K562 (cell line): Measurements from ENCODE around the gene PNMT. TPM values are rescaled to one million over a fixed set of nuclear protein-coding genes. Genes with fewer than 3 reads are reported as not detected.

Experiments used
- ATAC-seq: fragments of 200-7000 bp; cut with Tn5 transposase; 3 replicates; pipeline ENCODE4 v1.9.1; 2020; ENCODE audit warnings: moderate library complexity
- BruUV-seq: library from RNA; stranded (reverse); fragments of 400-500 nt; replicated peaks from 2 replicates; lab custom pipeline; 2021; lab: Mats Ljungman, UMichigan
- CTCF ChIA-PET: fragments of 300-600 bp; formaldehyde crosslinking; extraction: SDS; loops from one replicate; lab custom pipeline; 2021; ENCODE audit warnings: low intra/inter-chr PET ratio; lab: Yijun Ruan, JAX
- POLR2A ChIA-PET: fragments of 300-600, 350-650 bp; sonication (Branson Sonifier 250); formaldehyde crosslinking; extraction: SDS; loops from one replicate; lab custom pipeline; 2021; ENCODE audit warnings: antibody characterized with exemption, inconsistent platforms; lab: Yijun Ruan, JAX
- DNase-seq, 4 experiments: peaks; one replicate each; pipeline versions ENCODE4 v3.0.0 to v3.0.0-alpha.2; 2011 to 2018; ENCODE audit warnings: low spot score in 3 of 4, mixed read lengths in 3 of 4; ENCODE audit errors: extremely low read depth in 1 of 4
- FAIRE-seq: peaks from 2 replicates; lab custom pipeline; 2011; peaks lifted over from hg19 to GRCh38; lab: Jason Lieb, UNC
- H2AFZ ChIP-seq: 2 replicates; pipeline ENCODE4 v1.6.0; 2011; ENCODE audit warnings: low read depth, low read length, control low read depth, inconsistent platforms
- H3K27ac ChIP-seq: fragments of 200-600 bp; 3 replicates; pipeline ENCODE4 v1.8.0; 2011; ENCODE audit warnings: low read depth, mild to moderate bottlenecking, control low read depth, inconsistent platforms, low read length, moderate library complexity, mixed read lengths; ENCODE audit errors: extremely low read depth
- H3K27me3 ChIP-seq, 2 experiments: fragments of 300-600 bp in 1 of 2; 2 replicates in 1 of 2; 3 replicates in 1 of 2; pipeline versions ENCODE4 v1.6.0 to v1.8.0; 2011; ENCODE audit warnings: inconsistent platforms in 2 of 2, low read length in 2 of 2, mild to moderate bottlenecking in 1 of 2, mixed read lengths in 1 of 2, moderate library complexity in 1 of 2; ENCODE audit not compliant: control insufficient read depth in 2 of 2, insufficient read depth in 2 of 2
- H3K36me3 ChIP-seq: fragments of 300-600 bp; 3 replicates; pipeline ENCODE4 v1.8.0; 2011; ENCODE audit warnings: mild to moderate bottlenecking, low read length, inconsistent platforms; ENCODE audit not compliant: control insufficient read depth, insufficient read depth
- H3K4me1 ChIP-seq, 2 experiments: fragments of 200-600 bp in 1 of 2; replicated peaks in 1 of 2; 2 replicates in 1 of 2; 3 replicates in 1 of 2; pipeline versions ENCODE4 v1.5.1 to v1.8.0; 2011; ENCODE audit warnings: inconsistent platforms in 2 of 2, low read length in 2 of 2, mild to moderate bottlenecking in 1 of 2, mixed read lengths in 1 of 2, moderate library complexity in 1 of 2; ENCODE audit not compliant: control insufficient read depth in 2 of 2, insufficient read depth in 2 of 2
- H3K4me2 ChIP-seq: 2 replicates; pipeline ENCODE4 v1.6.1; 2011; ENCODE audit warnings: low read length, control low read depth, inconsistent platforms, mixed read lengths; ENCODE audit not compliant: insufficient read depth
- H3K4me3 ChIP-seq: fragments of 200-600 bp; sonication (generic), shearing (Covaris generic); 2 replicates; pipeline ENCODE4 v1.5.1; 2016; ENCODE audit warnings: control low read depth, inconsistent platforms
- H3K79me2 ChIP-seq: fragments of 200-600 bp; 3 replicates; pipeline ENCODE4 v1.8.0; 2011; ENCODE audit warnings: low read length, inconsistent platforms; ENCODE audit not compliant: control insufficient read depth, insufficient read depth
- H3K9ac ChIP-seq, 2 experiments: 2 replicates each; pipeline versions ENCODE4 v1.6.0 to v1.6.1; 2011; ENCODE audit warnings: low read depth in 2 of 2, low read length in 2 of 2, control low read depth in 1 of 2, inconsistent platforms in 1 of 2, mild to moderate bottlenecking in 1 of 2, mixed read lengths in 1 of 2; ENCODE audit not compliant: insufficient read depth in 1 of 2
- H3K9me1 ChIP-seq: one replicate; pipeline ENCODE4 v1.6.0; 2011; ENCODE audit warnings: inconsistent platforms, mild to moderate bottlenecking, low read length, moderate library complexity; ENCODE audit not compliant: control insufficient read depth, insufficient read depth
- H3K9me3 ChIP-seq: replicated peaks from 2 replicates; pipeline ENCODE4 v1.5.1; 2011; ENCODE audit warnings: low read depth, low read length, inconsistent platforms; ENCODE audit not compliant: control insufficient read depth, insufficient read depth
- H4K20me1 ChIP-seq: replicated peaks from 2 replicates; pipeline ENCODE4 v1.6.1; 2011; ENCODE audit warnings: low read length, inconsistent platforms, mixed read lengths; ENCODE audit not compliant: control insufficient read depth, insufficient read depth
- BDP1 ChIP-seq: IDR thresholded peaks from 3 replicates; pipeline ENCODE4 v1.6.1; 2011; ENCODE audit not compliant: insufficient read length, insufficient read depth
- HIVEP1 ChIP-seq: fragments of 250-450 bp; sonication (Bioruptor Pico); IDR thresholded peaks from 2 replicates; pipeline ENCODE4 v1.4.0; 2020; ENCODE audit warnings: mild to moderate bottlenecking
- HNRNPLL ChIP-seq: fragments of 200-400 bp; formaldehyde crosslinking; IDR thresholded peaks from 2 replicates; pipeline ENCODE4 v1.6.1; 2017; ENCODE audit warnings: low read length, low read depth, mild to moderate bottlenecking; ENCODE audit not compliant: poor library complexity, severe bottlenecking
- MAFF ChIP-seq: IDR thresholded peaks from 2 replicates; pipeline ENCODE4 v1.6.1; 2012; ENCODE audit warnings: low read length, improper control_type of control experiment
- PRMT5 ChIP-seq: sonication (generic); formaldehyde crosslinking; IDR thresholded peaks from 2 replicates; pipeline ENCODE4 v1.5.0; 2020; ENCODE audit warnings: missing genetic modification reagents
- TEAD1 ChIP-seq, 2 experiments: fragments of 450-650 bp in 1 of 2; sonication (generic) in 1 of 2; formaldehyde crosslinking; IDR thresholded peaks; 2 replicates each; pipeline versions ENCODE4 v1.4.0 to v1.8.0; 2020 to 2022; ENCODE audit warnings: mild to moderate bottlenecking in 2 of 2, missing genetic modification reagents in 1 of 2
- ZKSCAN1 ChIP-seq: fragments of 150-350 bp; IDR thresholded peaks from 2 replicates; pipeline ENCODE4 v1.6.1; 2016; ENCODE audit warnings: low read depth, low read length
- ZNF431 ChIP-seq: sonication (generic); formaldehyde crosslinking; IDR thresholded peaks from 2 replicates; pipeline ENCODE4 v1.8.0; 2022; ENCODE audit warnings: mild to moderate bottlenecking, missing genetic modification reagents
- WGBS: fragments of 100-300 bp; shearing (Covaris generic); methylation state at CpG from one replicate; pipeline ENCODE4 v1.1.6; 2016; ENCODE audit warnings: low coverage, mixed read lengths; ENCODE audit not compliant: insufficient coverage; ENCODE audit errors: missing lambda C conversion rate; 5-methylcytosine and 5-hydroxymethylcytosine counted together
- in situ Hi-C: fragments of 300-500 bp; cut with MboI; formaldehyde crosslinking; loops from 4 replicates; pipeline ENCODE4 v1.15.0; 2018; ENCODE audit warnings: inconsistent platforms, mixed read lengths
- intact Hi-C: fragments of 100-400 bp; cut with micrococcal nuclease; formaldehyde crosslinking; loops from 2 replicates; pipeline ENCODE4 v1.14.2; 2022
- polyA plus RNA-seq, 8 experiments: library from polyadenylated mRNA; depleted of rRNA in 4 of 8; stranded (reverse) in 5 of 8; unstranded in 3 of 8; fragments of >200 nt; fragmentation: Nextera tagmentation in 2 of 8; fragmentation: Illumina TruSeq in 1 of 8; extraction: Ambion mirVana in 2 of 8; extraction: Trizol in 1 of 8; gene quantifications; 2 replicates each; pipeline versions ENCODE4 v1.2.1 to v1.2.3, GENCODE V29; 2011 to 2014; ENCODE audit warnings: inconsistent platforms in 1 of 8, missing spikeins in 1 of 8
- total RNA-seq, 7 experiments: library from RNA; depleted of rRNA in 6 of 7; stranded (reverse); fragments of >200 nt in 6 of 7; fragmentation: Illumina TruSeq in 2 of 7; extraction: Trizol in 2 of 7; gene quantifications; 2 replicates each; pipeline versions ENCODE4 v1.2.1 to v1.2.3, GENCODE V29; 2011 to 2021; ENCODE audit warnings: low replicate concordance in 1 of 7
- TF ChIP-seq, protein P1 (sequence below): fragments of 250-450 bp; sonication (Bioruptor Pico); IDR thresholded peaks from 2 replicates; pipeline ENCODE4 v1.5.0; 2021

PNMT gene
- total and polyA plus RNA-seq, 9 of the 15 experiments (the other 6 are each of a cell fraction or from before 2014, with no cell fraction given), result 0.55 to 18.1 (median 5.8) TPM

DNA sequence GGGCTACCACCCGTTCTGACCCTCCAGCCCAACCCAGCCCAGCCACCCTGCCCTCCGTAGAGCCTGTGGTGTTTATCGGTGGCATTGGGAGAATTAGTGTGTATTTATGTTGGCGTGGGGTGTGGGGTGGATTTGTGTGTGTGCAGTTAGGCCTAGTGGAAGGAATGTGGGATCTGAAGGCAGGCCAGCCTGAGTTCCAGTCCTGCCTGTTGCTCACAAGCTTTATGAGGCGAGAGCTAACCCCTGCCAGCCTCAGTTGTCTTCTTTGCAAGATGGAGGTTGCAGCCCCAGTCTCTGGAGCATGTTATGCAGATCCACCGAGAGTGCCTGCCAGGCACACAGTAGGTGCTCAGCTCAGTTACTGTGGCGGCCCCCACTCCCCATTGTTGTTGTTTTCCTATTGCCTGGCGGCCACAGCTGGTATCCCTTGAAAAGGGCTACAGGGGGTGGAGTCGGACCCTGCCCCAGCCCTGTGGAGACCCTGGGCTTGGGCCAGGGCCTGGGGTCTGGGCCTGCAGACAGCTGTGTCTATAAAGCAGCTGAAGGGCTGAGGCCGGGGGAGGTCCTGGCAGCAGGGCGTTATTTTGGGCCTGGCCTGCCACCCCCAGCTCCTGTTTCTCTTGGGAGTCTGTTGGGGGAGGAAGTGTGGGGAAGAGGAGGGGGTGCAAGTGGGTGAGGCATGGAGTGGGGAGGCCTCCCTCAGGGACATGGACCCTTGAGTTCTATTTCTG, 36.7 kb downstream of the PNMT start:
- no peaks in the 10 kb centered on the region for H3K36me3 ChIP-seq
- ChIA-PET POLR2A (interaction anchor here (1.5 to 1.6 kb wide), 2 partner anchors 10 to 17 kb away, joined by 4 read pairs; partner anchors contain the start of gene PGAP3), CTCF (no interaction called here)
- H3K4me1 ChIP-seq, result peaks cover 0 to 30% of the 10 kb centered on the region in 2 experiments; a peak in 3 of 5 replicates
- no peak overlapping the region for H3K4me3 ChIP-seq
- no peaks in the 10 kb centered on the region; the same call in 1 of the 2 replicates for H4K20me1 ChIP-seq
- no peaks in the 10 kb centered on the region for H3K9me1 ChIP-seq
- H3K79me2 ChIP-seq, result no peaks in the 10 kb centered on the region
- H2AFZ ChIP-seq, result no peak overlapping the region
- peaks cover 0 to under 1% of the 10 kb centered on the region in 2 experiments; a peak in 1 of 5 replicates for H3K27me3 ChIP-seq
- DNase-seq, result no peak
- in situ Hi-C loops, result no loop called here
- no peak for ATAC-seq
- intact Hi-C loops, result no loop called here
- BruUV-seq, result no TSS peak
- TF ChIP-seq ZNF431 (CRISPR knock-in tag), result no peak
- TF ChIP-seq, protein P1, sequence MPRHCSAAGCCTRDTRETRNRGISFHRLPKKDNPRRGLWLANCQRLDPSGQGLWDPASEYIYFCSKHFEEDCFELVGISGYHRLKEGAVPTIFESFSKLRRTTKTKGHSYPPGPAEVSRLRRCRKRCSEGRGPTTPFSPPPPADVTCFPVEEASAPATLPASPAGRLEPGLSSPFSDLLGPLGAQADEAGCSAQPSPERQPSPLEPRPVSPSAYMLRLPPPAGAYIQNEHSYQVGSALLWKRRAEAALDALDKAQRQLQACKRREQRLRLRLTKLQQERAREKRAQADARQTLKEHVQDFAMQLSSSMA, result no peak
- peak in 1 of 2 experiments; percentile 66; a peak in 1 of 4 replicates for TF ChIP-seq TEAD1 (CRISPR knock-in tag; IDR thresholded peaks at IDR 0.05)
- no peak for TF ChIP-seq PRMT5 (CRISPR knock-in tag)
- TF ChIP-seq HNRNPLL, result no peak
- no peak for TF ChIP-seq HIVEP1 (CRISPR knock-in tag)
- peak; percentile 85 for TF ChIP-seq ZKSCAN1
- TF ChIP-seq MAFF, result no peak
- TF ChIP-seq BDP1, result no peak
- H3K4me2 ChIP-seq, result no peak overlapping the region
- no peak overlapping the region for H3K27ac ChIP-seq
- FAIRE-seq, result no peak
- no peaks in the 10 kb centered on the region for H3K9me3 ChIP-seq
- H3K9ac ChIP-seq, result peak overlapping the region in 1 of 2 experiments; percentile 59; a peak in 2 of 4 replicates
- WGBS, result 42% methylated on average over 10 of the region's 11 CpGs
